Astrocyte (in vitro differentiated cells and primary cell): Measurements from ENCODE around the gene SCARF2. TPM values are rescaled to one million over a fixed set of nuclear protein-coding genes. Genes with fewer than 3 reads are reported as not detected.

Experiments
- DNase-seq: peaks from one replicate; pipeline ENCODE4 v3.0.0-alpha.2; 2010; ENCODE audit warnings: low read depth
- FAIRE-seq: peaks from 2 replicates; lab custom pipeline; 2011; peaks lifted over from hg19 to GRCh38; lab: Jason Lieb, UNC
- H2AFZ ChIP-seq: 2 replicates; pipeline ENCODE4 v1.6.0; 2012; ENCODE audit warnings: low read depth, low read length, inconsistent platforms
- H3K27ac ChIP-seq: 2 replicates; pipeline ENCODE4 v1.5.1; 2011; ENCODE audit warnings: low read depth, low read length, inconsistent platforms
- H3K27me3 ChIP-seq: 2 replicates; pipeline ENCODE4 v1.6.0; 2011; ENCODE audit warnings: low read length, inconsistent platforms; ENCODE audit not compliant: insufficient read depth
- H3K36me3 ChIP-seq: 2 replicates; pipeline ENCODE4 v1.5.1; 2011; ENCODE audit warnings: low read length, inconsistent platforms; ENCODE audit not compliant: insufficient read depth
- H3K4me1 ChIP-seq: 2 replicates; pipeline ENCODE4 v1.5.1; 2011; ENCODE audit warnings: low read length, inconsistent platforms; ENCODE audit not compliant: insufficient read depth
- H3K4me2 ChIP-seq: 2 replicates; pipeline ENCODE4 v1.6.0; 2012; ENCODE audit warnings: low read length, inconsistent platforms
- H3K4me3 ChIP-seq: 2 replicates; pipeline ENCODE4 v1.5.1; 2011; ENCODE audit warnings: low read depth, mild to moderate bottlenecking, low read length, inconsistent platforms; ENCODE audit not compliant: insufficient read depth
- H3K79me2 ChIP-seq: 2 replicates; pipeline ENCODE4 v1.6.0; 2012; ENCODE audit warnings: mild to moderate bottlenecking, low read length, inconsistent platforms; ENCODE audit not compliant: insufficient read depth
- H3K9ac ChIP-seq: 2 replicates; pipeline ENCODE4 v1.6.0; 2012; ENCODE audit warnings: mild to moderate bottlenecking, low read length, inconsistent platforms
- H3K9me3 ChIP-seq: 2 replicates; pipeline ENCODE4 v1.5.1; 2012; ENCODE audit warnings: low read depth, mild to moderate bottlenecking, low read length, inconsistent platforms; ENCODE audit not compliant: insufficient read depth
- H4K20me1 ChIP-seq: 2 replicates; pipeline ENCODE4 v1.6.0; 2012; ENCODE audit warnings: low read length, inconsistent platforms; ENCODE audit not compliant: insufficient read depth
- H3K27ac Mint-ChIP-seq: one replicate; pipeline ENCODE4 v1.8.0; 2021; ENCODE audit warnings: mild to moderate bottlenecking, mixed read lengths; ENCODE audit not compliant: unreplicated experiment
- H3K27me3 Mint-ChIP-seq: one replicate; pipeline ENCODE4 v1.8.0; 2021; ENCODE audit warnings: low read depth, mixed read lengths; ENCODE audit not compliant: unreplicated experiment
- H3K36me3 Mint-ChIP-seq: one replicate; pipeline ENCODE4 v1.8.0; 2021; ENCODE audit warnings: low read depth, mixed read lengths; ENCODE audit not compliant: unreplicated experiment
- H3K4me1 Mint-ChIP-seq: one replicate; pipeline ENCODE4 v1.8.0; 2021; ENCODE audit warnings: low read depth, mixed read lengths; ENCODE audit not compliant: unreplicated experiment
- H3K4me3 Mint-ChIP-seq: one replicate; pipeline ENCODE4 v1.8.0; 2021; ENCODE audit warnings: mild to moderate bottlenecking, moderate library complexity, mixed read lengths; ENCODE audit not compliant: unreplicated experiment
- H3K9me3 Mint-ChIP-seq: one replicate; pipeline ENCODE4 v1.8.0; 2021; ENCODE audit warnings: mild to moderate bottlenecking, mixed read lengths; ENCODE audit not compliant: unreplicated experiment
- EZH2 ChIP-seq: IDR thresholded peaks from 2 replicates; pipeline ENCODE4 v1.6.1; 2012; ENCODE audit warnings: mild to moderate bottlenecking, low read length, inconsistent platforms; ENCODE audit not compliant: insufficient read depth
- total RNA-seq: library from RNA; stranded (reverse); gene quantifications from 2 replicates; pipeline ENCODE4 v1.2.1, GENCODE V29; 2021
- TF ChIP-seq, protein P1 (sequence below): IDR thresholded peaks from 2 replicates; pipeline ENCODE4 v1.5.1; 2011; ENCODE audit warnings: low read depth, mild to moderate bottlenecking, inconsistent platforms, low read length, moderate library complexity; ENCODE audit not compliant: insufficient read depth

SCARF2 gene
- total RNA-seq, 1 donor from 2014 or later: 17.3 TPM

DNA sequence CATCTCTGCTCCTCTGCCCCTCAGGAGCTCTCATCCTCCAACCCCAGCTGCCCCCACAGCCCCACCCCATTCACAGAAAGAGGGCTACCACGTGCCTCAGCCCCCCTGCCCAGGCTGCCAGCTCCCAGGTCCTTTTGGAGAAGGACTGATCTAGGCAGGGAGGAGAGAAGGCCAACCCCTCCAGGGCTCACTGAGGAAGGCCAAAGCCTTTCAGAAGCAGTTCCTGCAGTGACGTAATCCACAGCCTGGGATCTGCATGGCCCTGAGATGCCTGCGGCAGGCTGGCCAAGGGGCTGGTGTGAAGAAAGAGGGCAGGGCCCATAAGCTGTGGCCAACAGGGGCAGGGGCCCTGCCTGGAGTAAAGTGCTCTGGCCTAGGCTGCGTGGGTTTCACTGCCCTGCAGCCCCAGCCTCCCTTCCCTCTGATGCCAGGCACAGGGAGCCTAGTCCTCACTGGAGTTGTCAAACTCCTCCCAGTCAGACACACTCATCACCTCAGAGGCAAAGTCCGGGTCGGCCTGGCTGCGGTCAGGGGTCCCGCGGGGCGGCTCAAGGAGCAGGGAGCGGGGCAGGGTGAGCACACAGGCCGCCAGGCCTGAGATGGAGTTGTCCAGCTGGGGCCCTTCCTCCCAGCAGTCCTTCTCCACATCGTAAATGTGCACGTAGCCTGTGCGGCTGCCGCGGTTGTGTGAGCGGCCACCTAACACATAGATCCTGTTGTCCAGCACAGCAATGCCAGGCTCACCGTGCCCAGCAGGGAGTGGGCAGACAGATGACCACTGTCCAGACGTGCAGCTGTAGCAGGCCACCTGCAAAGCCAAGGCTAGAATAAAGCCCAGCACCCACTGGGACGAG lies 4.2 kb upstream of the SCARF2 start:
- Mint-ChIP-seq H3K36me3 (peaks cover 19% of the 10 kb centered on the region), H3K27me3 (peaks cover 16% of the 10 kb centered on the region), H3K9me3 (no peaks in the 10 kb centered on the region), H3K4me3 (no peak overlapping the region), H3K27ac (no peak overlapping the region), H3K4me1 (peaks cover 3% of the 10 kb centered on the region)
- no peak for FAIRE-seq
- no peak overlapping the region for H3K4me3 ChIP-seq
- H3K27me3 ChIP-seq: no peaks in the 10 kb centered on the region
- peaks cover 5% of the 10 kb centered on the region for H3K79me2 ChIP-seq
- no peaks in the 10 kb centered on the region for H3K9me3 ChIP-seq
- peaks cover 19% of the 10 kb centered on the region for H4K20me1 ChIP-seq
- peaks cover 4% of the 10 kb centered on the region for H3K4me1 ChIP-seq
- H2AFZ ChIP-seq: no peak overlapping the region
- H3K27ac ChIP-seq: no peak overlapping the region
- H3K4me2 ChIP-seq: no peak overlapping the region
- no peaks in the 10 kb centered on the region for H3K36me3 ChIP-seq
- H3K9ac ChIP-seq: no peak overlapping the region
- TF ChIP-seq, protein P1, sequence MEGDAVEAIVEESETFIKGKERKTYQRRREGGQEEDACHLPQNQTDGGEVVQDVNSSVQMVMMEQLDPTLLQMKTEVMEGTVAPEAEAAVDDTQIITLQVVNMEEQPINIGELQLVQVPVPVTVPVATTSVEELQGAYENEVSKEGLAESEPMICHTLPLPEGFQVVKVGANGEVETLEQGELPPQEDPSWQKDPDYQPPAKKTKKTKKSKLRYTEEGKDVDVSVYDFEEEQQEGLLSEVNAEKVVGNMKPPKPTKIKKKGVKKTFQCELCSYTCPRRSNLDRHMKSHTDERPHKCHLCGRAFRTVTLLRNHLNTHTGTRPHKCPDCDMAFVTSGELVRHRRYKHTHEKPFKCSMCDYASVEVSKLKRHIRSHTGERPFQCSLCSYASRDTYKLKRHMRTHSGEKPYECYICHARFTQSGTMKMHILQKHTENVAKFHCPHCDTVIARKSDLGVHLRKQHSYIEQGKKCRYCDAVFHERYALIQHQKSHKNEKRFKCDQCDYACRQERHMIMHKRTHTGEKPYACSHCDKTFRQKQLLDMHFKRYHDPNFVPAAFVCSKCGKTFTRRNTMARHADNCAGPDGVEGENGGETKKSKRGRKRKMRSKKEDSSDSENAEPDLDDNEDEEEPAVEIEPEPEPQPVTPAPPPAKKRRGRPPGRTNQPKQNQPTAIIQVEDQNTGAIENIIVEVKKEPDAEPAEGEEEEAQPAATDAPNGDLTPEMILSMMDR: no peak
- DNase-seq: no peak

DNA sequence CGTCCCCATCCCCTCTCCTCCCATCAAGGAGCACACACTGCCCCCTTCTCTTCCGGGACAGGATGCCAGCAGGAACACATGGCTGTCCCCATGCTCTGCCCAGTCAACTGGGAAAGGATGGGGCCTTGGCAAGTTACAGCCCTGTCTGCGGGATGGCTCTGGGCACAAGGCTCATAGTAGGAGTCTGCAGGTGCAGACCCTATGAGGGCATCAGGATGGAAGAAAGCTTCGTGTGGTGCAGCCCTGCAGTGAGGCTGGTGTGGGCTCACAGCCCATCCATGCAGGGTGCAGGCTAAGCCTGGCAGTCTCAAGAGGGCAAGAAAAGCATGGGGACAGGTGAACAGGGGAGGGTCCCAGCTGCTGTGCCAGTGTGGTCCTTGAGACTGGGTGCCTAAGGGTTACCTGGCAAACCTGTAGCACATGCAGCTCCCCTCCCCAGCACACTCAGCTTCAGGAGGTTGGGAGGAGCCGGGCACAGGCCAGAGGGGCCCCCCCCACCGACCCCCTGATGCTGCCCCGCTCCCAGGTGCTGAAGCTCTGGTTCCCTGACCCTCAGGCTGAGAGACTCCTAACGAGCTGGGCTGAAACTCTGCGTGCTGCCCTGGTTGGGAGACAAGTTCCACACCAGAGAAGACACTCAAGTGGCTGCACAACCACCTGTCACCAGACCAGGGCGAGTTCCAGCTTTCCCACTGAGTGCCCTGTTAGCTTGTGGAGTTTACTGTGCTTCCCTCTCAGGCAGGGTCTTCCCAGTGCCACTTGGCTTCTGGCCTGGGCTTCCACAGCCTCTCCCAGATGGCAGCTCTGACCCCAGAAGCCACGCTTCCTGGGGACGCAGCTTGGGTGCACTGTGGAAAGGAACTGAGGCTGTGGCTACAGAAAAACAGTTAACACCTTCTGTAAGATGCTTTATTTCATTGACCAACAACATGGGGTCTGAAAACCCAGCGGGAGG lies 3.3 kb upstream of the SCARF2 start:
- Histone ChIP-seq H3K36me3 (no peaks in the 10 kb centered on the region), H3K9me3 (no peaks in the 10 kb centered on the region), H3K27ac (no peak overlapping the region), H3K4me2 (no peak overlapping the region), H2AFZ (no peak overlapping the region), H3K4me1 (peaks cover 8% of the 10 kb centered on the region), H4K20me1 (peaks cover 25% of the 10 kb centered on the region), H3K9ac (no peak overlapping the region), H3K79me2 (peaks cover 14% of the 10 kb centered on the region), H3K4me3 (no peak overlapping the region), H3K27me3 (no peaks in the 10 kb centered on the region)
- Mint-ChIP-seq H3K27ac (no peak overlapping the region), H3K9me3 (no peaks in the 10 kb centered on the region), H3K36me3 (peaks cover 15% of the 10 kb centered on the region), H3K4me1 (peaks cover 3% of the 10 kb centered on the region), H3K27me3 (peaks cover 14% of the 10 kb centered on the region), H3K4me3 (no peak overlapping the region)
- no peak for TF ChIP-seq EZH2
- TF ChIP-seq, protein P1: no peak
- no peak for DNase-seq
- no peak for FAIRE-seq
